K562 (cell line): ENCODE measurements around the gene PPP1R14B. TPM values are rescaled to one million over a fixed set of nuclear protein-coding genes. Genes with fewer than 3 reads are reported as not detected.
A peak's percentile ranks its signal among the peaks of the same experiment; 100 is the strongest.

Experiments
- EWSR1 ChIP-seq: fragments of 450-650 bp; IDR thresholded peaks from 2 replicates; pipeline ENCODE4 v1.6.1; 2018; ENCODE audit warnings: borderline replicate concordance, mild to moderate bottlenecking, low read depth, moderate library complexity; ENCODE audit not compliant: partially characterized antibody
- FOXK1 ChIP-seq: sonication (generic); formaldehyde crosslinking; IDR thresholded peaks from 2 replicates; pipeline ENCODE4 v1.8.0; 2022; ENCODE audit warnings: missing genetic modification reagents, mild to moderate bottlenecking, borderline replicate concordance
- FOXM1 ChIP-seq, 2 experiments: fragments of 450-650 bp in 1 of 2; sonication (generic) in 1 of 2; formaldehyde crosslinking in 1 of 2; IDR thresholded peaks; 2 replicates each; pipeline versions ENCODE4 v1.6.1 to v1.9.0; 2017 to 2022; ENCODE audit warnings: low read depth in 2 of 2, mild to moderate bottlenecking in 2 of 2, missing genetic modification reagents in 1 of 2, moderate library complexity in 1 of 2
- HMGN3 ChIP-seq: IDR thresholded peaks from 2 replicates; pipeline ENCODE4 v1.6.1; 2011; ENCODE audit warnings: borderline replicate concordance, low read depth, mild to moderate bottlenecking, mixed read lengths, low read length; ENCODE audit not compliant: insufficient read length; ENCODE audit errors: extremely low read depth
- KDM1A ChIP-seq, 2 experiments: fragments of 450-650 bp; IDR thresholded peaks; 2 replicates each; pipeline ENCODE4 v1.6.1; 2016; ENCODE audit warnings: mild to moderate bottlenecking in 2 of 2
- KLF6 ChIP-seq: fragments of 250-450 bp; sonication (Bioruptor Pico); IDR thresholded peaks from 2 replicates; pipeline ENCODE4 v1.4.0; 2020; ENCODE audit warnings: mild to moderate bottlenecking, moderate library complexity, borderline replicate concordance
- MAFF ChIP-seq: IDR thresholded peaks from 2 replicates; pipeline ENCODE4 v1.6.1; 2012; ENCODE audit warnings: low read length, improper control_type of control experiment
- MAFG ChIP-seq: fragments of 450-650 bp; conservative IDR thresholded peaks from 2 replicates; pipeline ENCODE4 v1.6.1; 2016; ENCODE audit warnings: missing genetic modification characterization, missing compliant biosample characterization
- MIER1 ChIP-seq: fragments of 450-650 bp; IDR thresholded peaks from 2 replicates; pipeline ENCODE4 v1.6.1; 2016; ENCODE audit warnings: antibody characterized with exemption, mild to moderate bottlenecking, low read depth
- PRMT5 ChIP-seq: sonication (generic); formaldehyde crosslinking; IDR thresholded peaks from 2 replicates; pipeline ENCODE4 v1.5.0; 2020; ENCODE audit warnings: missing genetic modification reagents
- REST ChIP-seq, 2 experiments: fragments of 450-650 bp; formaldehyde crosslinking in 1 of 2; IDR thresholded peaks; 2 replicates each; pipeline versions ENCODE4 v1.4.0 to v1.6.1; 2014 to 2020; ENCODE audit warnings: mild to moderate bottlenecking in 2 of 2, borderline replicate concordance in 1 of 2, low read depth in 1 of 2
- RUNX1 ChIP-seq: sonication (generic); IDR thresholded peaks from 2 replicates; pipeline ENCODE4 v1.6.1; 2016; ENCODE audit warnings: antibody characterized with exemption, low read depth
- TCF7 ChIP-seq: sonication (generic); IDR thresholded peaks from 2 replicates; pipeline ENCODE4 v1.6.1; 2016; ENCODE audit warnings: antibody characterized with exemption, borderline replicate concordance
- YY1 ChIP-seq, 3 experiments: IDR thresholded peaks; 2 replicates each; pipeline ENCODE4 v1.6.1; 2011; ENCODE audit warnings: low read length in 2 of 3, mild to moderate bottlenecking in 2 of 3, moderate library complexity in 2 of 3, borderline replicate concordance in 1 of 3, control low read depth in 1 of 3, low read depth in 1 of 3; ENCODE audit not compliant: insufficient read depth in 3 of 3, insufficient replicate concordance in 2 of 3, control insufficient read depth in 1 of 3, insufficient read length in 1 of 3; ENCODE audit errors: extremely low read depth in 1 of 3
- ZNF639 ChIP-seq, 2 experiments: fragments of 200-800 bp in 1 of 2; sonication (Bioruptor generic) in 1 of 2; sonication (generic) in 1 of 2; formaldehyde crosslinking in 1 of 2; IDR thresholded peaks in 1 of 2; conservative IDR thresholded peaks in 1 of 2; 2 replicates each; pipeline versions ENCODE4 v1.5.0 to v1.6.1; 2016 to 2020; ENCODE audit warnings: missing compliant biosample characterization in 1 of 2, missing genetic modification characterization in 1 of 2, missing genetic modification reagents in 1 of 2
- polyA plus RNA-seq, 8 experiments: library from polyadenylated mRNA; depleted of rRNA in 4 of 8; stranded (reverse) in 5 of 8; unstranded in 3 of 8; fragments of >200 nt; fragmentation: Nextera tagmentation in 2 of 8; fragmentation: Illumina TruSeq in 1 of 8; extraction: Ambion mirVana in 2 of 8; extraction: Trizol in 1 of 8; gene quantifications; 2 replicates each; pipeline versions ENCODE4 v1.2.1 to v1.2.3, GENCODE V29; 2011 to 2014; ENCODE audit warnings: inconsistent platforms in 1 of 8, missing spikeins in 1 of 8
- total RNA-seq, 7 experiments: library from RNA; depleted of rRNA in 6 of 7; stranded (reverse); fragments of >200 nt in 6 of 7; fragmentation: Illumina TruSeq in 2 of 7; extraction: Trizol in 2 of 7; gene quantifications; 2 replicates each; pipeline versions ENCODE4 v1.2.1 to v1.2.3, GENCODE V29; 2011 to 2021; ENCODE audit warnings: low replicate concordance in 1 of 7

The PPP1R14B gene
- total and polyA plus RNA-seq, 9 of the 15 experiments (the other 6 are each of a cell fraction or from before 2014, with no cell fraction given): 7.7 to 566 (median 212) TPM

- TF ChIP-seq REST (IDR thresholded peaks at IDR 0.05; ENCODE audit: borderline replicate concordance) (no peak; the same call in 1 of the 2 replicates), REST (CRISPR knock-in tag; IDR thresholded peaks at IDR 0.05; ENCODE audit: low read depth) (no peak; the same call in 1 of the 2 replicates), KLF6 (CRISPR knock-in tag) (no peak), FOXK1 (CRISPR knock-in tag) (no peak), MAFG (tag) (no peak), KDM1A (IDR thresholded peaks at IDR 0.05) (peak in 1 of 2 experiments; percentile 83; a peak in 2 of 4 replicates), PRMT5 (CRISPR knock-in tag) (no peak), RUNX1 (no peak), EWSR1 (no peak), MAFF (no peak), MIER1 (no peak), YY1 (IDR thresholded peaks at IDR 0.05; ENCODE audit: borderline replicate concordance in 1 of 3, control insufficient read depth in 1 of 3, extremely low read depth in 1 of 3, insufficient read depth in 3 of 3, insufficient read length in 1 of 3, insufficient replicate concordance in 2 of 3, low read depth in 1 of 3, low read length in 2 of 3) (peak in 2 of 3 experiments; percentile 62 to 80), FOXM1 (IDR thresholded peaks at IDR 0.05; ENCODE audit: low read depth) (no peak), FOXM1 (CRISPR knock-in tag; IDR thresholded peaks at IDR 0.05; ENCODE audit: low read depth) (no peak), ZNF639 (CRISPR knock-in tag; conservative IDR thresholded peaks at IDR 0.05 in 1 of 2, IDR thresholded peaks at IDR 0.05 in 1 of 2) (no peak), HMGN3 (no peak), TCF7 (no peak)
These were observed 734 bp downstream of the PPP1R14B start (continued) for GRCh38 chr11:64245797-64246620.
